IMR-90 (cell line): ENCODE measurements around the gene POLRMT. TPM values are rescaled to one million over a fixed set of nuclear protein-coding genes. Genes with fewer than 3 reads are reported as not detected.

Experiments used
- ATAC-seq: fragments of 200-7000 bp; cut with Tn5 transposase; 2 replicates; pipeline ENCODE4 v1.9.1; 2020; ENCODE audit warnings: low read depth, mild to moderate bottlenecking, moderate library complexity
- BruUV-seq: library from RNA; stranded (reverse); fragments of 400-500 nt; replicated peaks from 2 replicates; lab custom pipeline; 2021; lab: Mats Ljungman, UMichigan
- CTCF ChIA-PET: fragments of 300-600 bp; formaldehyde crosslinking; extraction: SDS; loops from one replicate; lab custom pipeline; 2021; ENCODE audit warnings: antibody characterized with exemption; lab: Yijun Ruan, JAX
- POLR2A ChIA-PET: fragments of 300-600 bp; sonication (Branson Sonifier 250); formaldehyde crosslinking; loops from one replicate; lab custom pipeline; 2022; ENCODE audit warnings: antibody characterized with exemption; ENCODE audit not compliant: unreplicated experiment; lab: Charles Lee
- DNase-seq: peaks from one replicate; pipeline ENCODE4 v3.0.0; 2013
- H2AFZ ChIP-seq: replicated peaks from 2 replicates; pipeline ENCODE3; 2013; ENCODE audit warnings: low read length, mild to moderate bottlenecking; ENCODE audit not compliant: poor library complexity
- H2AK5ac ChIP-seq: 2 replicates; pipeline ENCODE4 v1.6.1; 2013; ENCODE audit warnings: low read depth, low read length, inconsistent platforms
- H2AK9ac ChIP-seq: replicated peaks from 2 replicates; pipeline ENCODE3; 2013; ENCODE audit warnings: mild to moderate bottlenecking, low read depth, low read length, moderate library complexity; ENCODE audit not compliant: poor library complexity
- H2BK120ac ChIP-seq: 2 replicates; pipeline ENCODE4 v1.6.1; 2013; ENCODE audit warnings: low read depth, low read length, inconsistent platforms
- H2BK15ac ChIP-seq: 3 replicates; pipeline ENCODE4 v1.6.1; 2013; ENCODE audit warnings: low read depth, low read length, inconsistent platforms
- H2BK20ac ChIP-seq: 2 replicates; pipeline ENCODE4 v1.6.1; 2013; ENCODE audit warnings: low read depth, mild to moderate bottlenecking, inconsistent platforms, low read length, moderate library complexity
- H2BK5ac ChIP-seq: 2 replicates; pipeline ENCODE4 v1.6.1; 2013; ENCODE audit warnings: mild to moderate bottlenecking, low read depth, low read length, inconsistent platforms; ENCODE audit not compliant: poor library complexity, severe bottlenecking
- H3K14ac ChIP-seq: replicated peaks from 2 replicates; pipeline ENCODE4 v1.6.1; 2013; ENCODE audit warnings: low read depth, low read length, inconsistent platforms
- H3K18ac ChIP-seq: 2 replicates; pipeline ENCODE4 v1.6.1; 2013; ENCODE audit warnings: low read depth, low read length, control low read depth
- H3K23ac ChIP-seq: 2 replicates; pipeline ENCODE4 v1.6.1; 2013; ENCODE audit warnings: low read depth, low read length, inconsistent platforms
- H3K27ac ChIP-seq: 2 replicates; pipeline ENCODE4 v1.5.1; 2013; ENCODE audit warnings: mild to moderate bottlenecking, control low read depth, low read length; ENCODE audit not compliant: insufficient read depth
- H3K27me3 ChIP-seq: 2 replicates; pipeline ENCODE4 v1.6.1; 2013; ENCODE audit warnings: low read length; ENCODE audit not compliant: control insufficient read depth, insufficient read depth
- H3K36me3 ChIP-seq: 2 replicates; pipeline ENCODE4 v1.6.1; 2013; ENCODE audit warnings: low read length, mixed read lengths; ENCODE audit not compliant: control insufficient read depth, insufficient read depth
- H3K4ac ChIP-seq: 2 replicates; pipeline ENCODE4 v1.6.1; 2013; ENCODE audit warnings: low read depth, low read length, inconsistent platforms
- H3K4me1 ChIP-seq: 2 replicates; pipeline ENCODE4 v1.6.1; 2013; ENCODE audit warnings: low read length, mixed read lengths; ENCODE audit not compliant: control insufficient read depth, insufficient read depth
- H3K4me2 ChIP-seq: 2 replicates; pipeline ENCODE4 v1.6.1; 2013; ENCODE audit warnings: low read depth, mild to moderate bottlenecking, control low read depth, low read length, moderate library complexity
- H3K4me3 ChIP-seq: 2 replicates; pipeline ENCODE4 v1.5.1; 2013; ENCODE audit warnings: low read depth, mild to moderate bottlenecking, control low read depth, low read length, moderate library complexity; ENCODE audit not compliant: insufficient read depth
- H3K56ac ChIP-seq: 2 replicates; pipeline ENCODE4 v1.6.1; 2013; ENCODE audit warnings: low read length, inconsistent platforms; ENCODE audit not compliant: insufficient read depth; ENCODE audit errors: extremely low read depth
- H3K79me1 ChIP-seq, 2 experiments: 2 replicates each; pipeline ENCODE4 v1.6.1; 2013; ENCODE audit warnings: low read length in 2 of 2, inconsistent platforms in 1 of 2, low read depth in 1 of 2
- H3K9ac ChIP-seq: 2 replicates; pipeline ENCODE4 v1.6.1; 2013; ENCODE audit warnings: low read depth, low read length, control low read depth
- H3K9me1 ChIP-seq: 2 replicates; pipeline ENCODE4 v1.6.1; 2013; ENCODE audit warnings: low read length, inconsistent platforms; ENCODE audit not compliant: insufficient read depth
- H3K9me3 ChIP-seq: 2 replicates; pipeline ENCODE4 v1.6.1; 2013; ENCODE audit warnings: low read length; ENCODE audit not compliant: control insufficient read depth, insufficient read depth
- H4K20me1 ChIP-seq: 2 replicates; pipeline ENCODE4 v1.6.1; 2013; ENCODE audit warnings: low read length, inconsistent platforms; ENCODE audit not compliant: insufficient read depth
- H4K5ac ChIP-seq: 2 replicates; pipeline ENCODE4 v1.6.1; 2013; ENCODE audit warnings: mild to moderate bottlenecking, low read depth, low read length, control low read depth
- H4K8ac ChIP-seq, 2 experiments: 2 replicates each; pipeline ENCODE4 v1.6.1; 2013; ENCODE audit warnings: low read depth in 2 of 2, low read length in 2 of 2, control low read depth in 1 of 2, inconsistent platforms in 1 of 2
- H4K91ac ChIP-seq: 2 replicates; pipeline ENCODE4 v1.6.1; 2013; ENCODE audit warnings: low read depth, low read length, inconsistent platforms; ENCODE audit not compliant: insufficient read depth
- BHLHE40 ChIP-seq: fragments of 150-350 bp; IDR thresholded peaks from 2 replicates; pipeline ENCODE4 v1.6.1; 2016; ENCODE audit warnings: mild to moderate bottlenecking, low read depth, low read length
- CEBPB ChIP-seq: IDR thresholded peaks from 2 replicates; pipeline ENCODE4 v1.6.1; 2012; ENCODE audit warnings: low read depth, low read length, improper control_type of control experiment
- CHD1 ChIP-seq: IDR thresholded peaks from 2 replicates; pipeline ENCODE4 v1.6.1; 2012; ENCODE audit warnings: low read depth, low read length, improper control_type of control experiment
- CTCF ChIP-seq: conservative IDR thresholded peaks from 2 replicates; pipeline ENCODE4 v1.5.1; 2012; ENCODE audit warnings: mild to moderate bottlenecking, low read depth, low read length, improper control_type of control experiment
- ELK1 ChIP-seq: fragments of 150-350 bp; IDR thresholded peaks from 2 replicates; pipeline ENCODE4 v1.6.1; 2016; ENCODE audit warnings: low read depth, mild to moderate bottlenecking, low read length, moderate library complexity, borderline replicate concordance
- MAFK ChIP-seq: IDR thresholded peaks from 2 replicates; pipeline ENCODE4 v1.6.1; 2012; ENCODE audit warnings: low read depth, low read length, improper control_type of control experiment
- MAZ ChIP-seq: IDR thresholded peaks from 2 replicates; pipeline ENCODE4 v1.6.1; 2012; ENCODE audit warnings: low read depth, mild to moderate bottlenecking, low read length, improper control_type of control experiment, moderate library complexity, borderline replicate concordance
- MXI1 ChIP-seq: IDR thresholded peaks from 2 replicates; pipeline ENCODE4 v1.6.1; 2012; ENCODE audit warnings: low read depth, mild to moderate bottlenecking, low read length, moderate library complexity, borderline replicate concordance
- NFE2L2 ChIP-seq: fragments of 150-350 bp; IDR thresholded peaks from 2 replicates; pipeline ENCODE4 v1.6.1; 2016; ENCODE audit warnings: low read depth, mild to moderate bottlenecking, low read length
- POLR2A ChIP-seq: IDR thresholded peaks from 2 replicates; pipeline ENCODE4 v1.6.1; 2012; ENCODE audit warnings: mild to moderate bottlenecking, low read depth, low read length
- RAD21 ChIP-seq: IDR thresholded peaks from 2 replicates; pipeline ENCODE4 v1.6.1; 2012; ENCODE audit warnings: low read length, improper control_type of control experiment
- RCOR1 ChIP-seq: IDR thresholded peaks from 2 replicates; pipeline ENCODE4 v1.6.1; 2012; ENCODE audit warnings: mild to moderate bottlenecking, low read length, improper control_type of control experiment; ENCODE audit not compliant: insufficient replicate concordance
- RFX5 ChIP-seq: IDR thresholded peaks from 2 replicates; pipeline ENCODE4 v1.8.0; 2012; ENCODE audit warnings: low read depth, mild to moderate bottlenecking, low read length, moderate library complexity
- SMC3 ChIP-seq: fragments of 150-350 bp; IDR thresholded peaks from 2 replicates; pipeline ENCODE4 v1.6.1; 2016; ENCODE audit warnings: low read depth, mild to moderate bottlenecking, antibody characterized with exemption, low read length, moderate library complexity
- USF2 ChIP-seq: fragments of 150-350 bp; IDR thresholded peaks from 2 replicates; pipeline ENCODE4 v1.6.1; 2017; ENCODE audit warnings: mild to moderate bottlenecking, antibody characterized with exemption, low read length, low read depth
- WGBS, 2 experiments: methylation state at CpG; one replicate each; pipeline versions ENCODE4 v1.1.5 to v1.1.7; 2013; ENCODE audit warnings: missing lambda C conversion rate in 2 of 2; ENCODE audit not compliant: insufficient read length in 1 of 2; ENCODE audit errors: extremely low coverage in 2 of 2; 5-methylcytosine and 5-hydroxymethylcytosine counted together
- dilution Hi-C: fragments of 300-500 bp; cut with HindIII; formaldehyde crosslinking; loops from one replicate; pipeline ENCODE4 v1.14.3; 2018; ENCODE audit warnings: low sequenced_read_pairs; ENCODE audit not compliant: unreplicated experiment
- in situ Hi-C: fragments of 300-500 bp; cut with MboI; formaldehyde crosslinking; loops from 3 replicates; pipeline ENCODE4 v1.14.3; 2019; ENCODE audit warnings: low sequenced_read_pairs, inconsistent platforms, mixed read lengths
- intact Hi-C: fragments of 100-400 bp; cut with micrococcal nuclease; formaldehyde crosslinking; loops from 2 replicates; pipeline ENCODE4 v1.10.0; 2022
- polyA plus RNA-seq, 3 experiments: library from polyadenylated mRNA; depleted of rRNA; stranded (reverse); fragments of >200 nt; gene quantifications; 2 replicates each; pipeline ENCODE4 v1.2.3, GENCODE V29; 2012; ENCODE audit warnings: low replicate concordance in 1 of 3
- total RNA-seq: library from RNA; depleted of rRNA; stranded (reverse); fragments of >200 nt; gene quantifications from 2 replicates; pipeline ENCODE4 v1.2.3, GENCODE V29; 2012

The POLRMT gene
- total and polyA plus RNA-seq, 2 of the 4 experiments (the other 2 are of a cell fraction), result 9.9 to 29.6 TPM

DNA sequence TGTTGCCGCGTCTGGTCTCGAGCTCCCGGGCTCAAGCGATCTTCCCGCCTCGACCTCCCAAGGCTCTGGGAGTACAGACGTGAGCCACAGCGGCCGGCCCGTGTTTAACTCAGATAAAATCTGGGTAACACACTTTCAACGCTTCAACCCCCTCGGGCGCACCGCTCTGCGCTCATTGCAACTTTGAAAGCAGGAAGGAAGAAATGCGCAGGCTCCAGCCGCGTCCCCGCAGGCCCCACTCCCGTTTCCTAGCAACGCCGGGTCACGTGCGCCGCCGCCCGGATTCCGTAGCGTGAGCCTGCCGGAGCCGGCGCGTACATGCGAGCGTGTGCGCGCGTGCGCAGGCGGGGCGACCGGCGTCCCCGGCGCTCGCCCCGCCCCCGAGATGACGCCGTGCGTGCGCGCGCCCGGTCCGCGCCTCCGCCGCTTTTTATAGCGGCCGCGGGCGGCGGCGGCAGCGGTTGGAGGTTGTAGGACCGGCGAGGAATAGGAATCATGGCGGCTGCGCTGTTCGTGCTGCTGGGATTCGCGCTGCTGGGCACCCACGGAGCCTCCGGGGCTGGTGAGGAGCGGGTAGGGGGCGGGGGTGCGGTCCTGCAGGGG, 61.1 kb downstream of the POLRMT start, which contains the start of gene BSG:
Gene BSG (plus strand): TSS at position 457 of the 603 bp plus-strand sequence. CDS start 39 bp downstream, at position 496.
- peak within 1 kb of the TSS; percentile 83 for H2BK5ac ChIP-seq
- no peak within 1 kb of the TSS for H2BK20ac ChIP-seq
- WGBS, 2 experiments, result 0% methylated on average over 38 of the region's 79 CpGs; no CpG with 5 or more reads in 1 of the 2 experiments
- peak within 1 kb of the TSS; percentile 99 for H2AK9ac ChIP-seq
- no peaks in the 10 kb centered on the region for H3K9me3 ChIP-seq
- peak within 1 kb of the TSS; percentile 61; the same call in 1 of the 2 replicates for H3K56ac ChIP-seq
- POLR2A ChIA-PET, result no interaction called here
- H3K9me1 ChIP-seq, result peaks cover 11% of the 10 kb centered on the region; the same call in 1 of the 2 replicates
- H3K27me3 ChIP-seq, result no peaks in the 10 kb centered on the region
- in situ Hi-C loops (no loop called here), intact Hi-C loops (no loop called here), dilution Hi-C loops (no loop called here)
- H3K4me1 ChIP-seq, result peaks cover 26% of the 10 kb centered on the region
- peak within 1 kb of the TSS; percentile 77 to 90 for H4K8ac ChIP-seq
- H2AFZ ChIP-seq, result peak within 1 kb of the TSS; percentile 98
- H3K27ac ChIP-seq, result peak within 1 kb of the TSS; percentile 86
- peak within 1 kb of the TSS; percentile 57; the same call in 1 of the 2 replicates for H2BK120ac ChIP-seq
- peak within 1 kb of the TSS; percentile 89 for H3K4ac ChIP-seq
- peak within 1 kb of the TSS; percentile 84 for H3K14ac ChIP-seq
- H3K4me2 ChIP-seq, result peak within 1 kb of the TSS; percentile 93
- BruUV-seq, result no TSS peak
- H3K18ac ChIP-seq, result 0 out of 2 replicates have a peak within 1 kb of the TSS, but pooled peaks have one; percentile 33
- no peaks in the 10 kb centered on the region for H3K36me3 ChIP-seq
- CTCF ChIA-PET, result no interaction called here
- peak within 1 kb of the TSS; percentile 19; the same call in 1 of the 3 replicates for H2BK15ac ChIP-seq
- H3K9ac ChIP-seq, result peak within 1 kb of the TSS; percentile 78
- peak within 1 kb of the TSS; percentile 88 for H3K23ac ChIP-seq
- DNase-seq (peak; percentile 96), ATAC-seq (peak; percentile 82)
- peak within 1 kb of the TSS; percentile 80 for H4K5ac ChIP-seq
- H3K79me1 ChIP-seq, result peaks cover 0 to 44% of the 10 kb centered on the region in 2 experiments; a peak in 2 of 4 replicates
- peaks cover 43% of the 10 kb centered on the region for H4K20me1 ChIP-seq
- peak within 1 kb of the TSS; percentile 51 for H4K91ac ChIP-seq
- peak within 1 kb of the TSS; percentile 74 for H2AK5ac ChIP-seq
- peak within 1 kb of the TSS; percentile 72 for H3K4me3 ChIP-seq
- TF ChIP-seq RFX5 (no peak), CHD1 (peak; percentile 38; the same call in 1 of the 2 replicates), POLR2A (peak; percentile 99), CEBPB (no peak), MAFK (no peak), CTCF (no peak), BHLHE40 (peak; percentile 98), NFE2L2 (no peak), MXI1 (peak; percentile 64; the same call in 1 of the 2 replicates), ELK1 (no peak), MAZ (peak; percentile 86; the same call in 1 of the 2 replicates), RCOR1 (no peak), RAD21 (no peak), USF2 (peak; percentile 99), SMC3 (no peak)
